HG02973 (cell line): ENCODE data around the gene NTHL1.

Source experiments
- ATAC-seq: cut with Tn5 transposase; IDR thresholded peaks from one replicate; pipeline ENCODE4 v1.9.1; 2021; ENCODE audit warnings: moderate library complexity; ENCODE audit not compliant: unreplicated experiment

Gene NTHL1

GRCh38 chr16:2084895-2085625 lies 37.4 kb upstream of the NTHL1 start:
- ATAC-seq: no peak

GRCh38 chr16:2083876-2084780 lies 36.5 kb upstream of the NTHL1 start:
- ATAC-seq: no peak

GRCh38 chr16:2083409-2083808 lies 35.8 kb upstream of the NTHL1 start:
- ATAC-seq: no peak

- no peak for ATAC-seq
Measured at GRCh38 chr16:2082983-2083364, 35.3 kb upstream of the NTHL1 start.

- no peak for ATAC-seq
Measured at GRCh38 chr16:2082171-2082982, 34.7 kb upstream of the NTHL1 start.

GRCh38 chr16:2081201-2082084 lies 33.8 kb upstream of the NTHL1 start:
- ATAC-seq: no peak

GRCh38 chr16:2079991-2080390 lies 32.4 kb upstream of the NTHL1 start:
- no peak for ATAC-seq

- ATAC-seq: no peak
Measured at GRCh38 chr16:2079311-2079800, 31.7 kb upstream of the NTHL1 start.

GRCh38 chr16:2078691-2079090 lies 31.1 kb upstream of the NTHL1 start:
- ATAC-seq: no peak

GRCh38 chr16:2078096-2078495 lies 30.5 kb upstream of the NTHL1 start:
- ATAC-seq: no peak

- ATAC-seq: no peak
Measured at GRCh38 chr16:2077696-2078095, 30.1 kb upstream of the NTHL1 start.

- no peak for ATAC-seq
Measured at GRCh38 chr16:2077016-2077415, 29.4 kb upstream of the NTHL1 start.

- ATAC-seq: no peak
Measured at GRCh38 chr16:2076072-2076865, 28.6 kb upstream of the NTHL1 start.

- ATAC-seq: no peak
Measured at GRCh38 chr16:2075631-2076030, 28.0 kb upstream of the NTHL1 start.

- no peak for ATAC-seq
Measured at GRCh38 chr16:2074071-2074470, 26.4 kb upstream of the NTHL1 start.

- no peak for ATAC-seq
Measured at GRCh38 chr16:2072926-2073325, 25.3 kb upstream of the NTHL1 start.

GRCh38 chr16:2071454-2072202 lies 24.0 kb upstream of the NTHL1 start:
- no peak for ATAC-seq

GRCh38 chr16:2070576-2071453 lies 23.2 kb upstream of the NTHL1 start:
- no peak for ATAC-seq
